UCSD-AML1 (cell line): ENCODE measurements around the gene ELMOD3.
"Not testable (repeated sequence)": the region's sequence is repeated elsewhere in the genome, so short reads cannot be mapped to it uniquely, and the experiment has no call there.

Source experiments
- DNase-seq: peaks from one replicate; lab custom pipeline; 2025; ENCODE audit not compliant: unreplicated experiment; lab: John Stamatoyannopoulos, UW

Gene ELMOD3

GRCh38 chr2:85439569-85439968, 85.0 kb downstream of the ELMOD3 start:
- DNase-seq = not testable (repeated sequence)

- DNase-seq = no peak
Observed at GRCh38 chr2:85439986-85440385, 85.4 kb downstream of the ELMOD3 start.

GRCh38 chr2:85440729-85441128, 86.2 kb downstream of the ELMOD3 start:
- no peak for DNase-seq
